A549 (cell line): ENCODE measurements around the gene ATL2.

ENCODE experiments used
- CTCF ChIP-seq: fragments of >200 bp; sonication (Bioruptor Twin); formaldehyde crosslinking; IDR thresholded peaks from 3 replicates; pipeline ENCODE4 v1.5.1; 2016
- RAD21 ChIP-seq, 2 experiments: fragments of >200 bp in 1 of 2; sonication (Bioruptor Twin) in 1 of 2; formaldehyde crosslinking in 1 of 2; IDR thresholded peaks in 1 of 2; conservative IDR thresholded peaks in 1 of 2; 2 replicates in 1 of 2; 3 replicates in 1 of 2; pipeline ENCODE4 v1.6.1; 2012 to 2018; ENCODE audit warnings: inconsistent platforms in 1 of 2

- TF ChIP-seq CTCF: no peak
- TF ChIP-seq RAD21 (conservative IDR thresholded peaks at IDR 0.05 in 1 of 2, IDR thresholded peaks at IDR 0.05 in 1 of 2): no peak
Observed at GRCh38 chr2:38281095-38281742, 95.9 kb downstream of the ATL2 start.
